NCI-H526 treated with DMSO at 0.1 percent for 48 hours (cell line): ENCODE data around the gene SNCA.

Experiments used
- DNase-seq: peaks from one replicate; lab custom pipeline; 2025; lab: John Stamatoyannopoulos, UW

SNCA gene

GRCh38 chr4:89754531-89754930 is 82.4 kb downstream of the SNCA start:
- no peak for DNase-seq

GRCh38 chr4:89753601-89754066 is 83.3 kb downstream of the SNCA start:
- DNase-seq, result no peak

GRCh38 chr4:89752932-89753598 is 83.9 kb downstream of the SNCA start:
- DNase-seq, result no peak

- DNase-seq, result no peak
Observed at GRCh38 chr4:89751416-89751815, 85.5 kb downstream of the SNCA start.

- no peak for DNase-seq
Observed at GRCh38 chr4:89746377-89746776, 90.6 kb downstream of the SNCA start.

GRCh38 chr4:89745708-89746107 is 91.3 kb downstream of the SNCA start:
- DNase-seq, result no peak

- DNase-seq, result no peak
Observed at GRCh38 chr4:89744914-89745313, 92.0 kb downstream of the SNCA start.

GRCh38 chr4:89741768-89742167 is 95.2 kb downstream of the SNCA start:
- DNase-seq, result no peak

GRCh38 chr4:89739311-89739988 is 97.5 kb downstream of the SNCA start:
- DNase-seq, result no peak

- DNase-seq, result no peak
Observed at GRCh38 chr4:89737888-89738287, 99.1 kb downstream of the SNCA start.

- DNase-seq, result no peak
Observed at GRCh38 chr4:89733946-89734345, 103.0 kb downstream of the SNCA start.

GRCh38 chr4:89727238-89727637 is 109.7 kb downstream of the SNCA start:
- no peak for DNase-seq

GRCh38 chr4:89725268-89725667 is 111.7 kb downstream of the SNCA start:
- no peak for DNase-seq

GRCh38 chr4:89724716-89725115 is 112.2 kb downstream of the SNCA start:
- DNase-seq, result no peak

- no peak for DNase-seq
Observed at GRCh38 chr4:89723096-89723495, 113.9 kb downstream of the SNCA start.

GRCh38 chr4:89722517-89722916 is 114.4 kb downstream of the SNCA start:
- DNase-seq, result no peak

GRCh38 chr4:89720981-89721380 is 116.0 kb downstream of the SNCA start:
- DNase-seq, result peak; percentile 32

GRCh38 chr4:89719536-89720090 is 117.3 kb downstream of the SNCA start:
- DNase-seq, result no peak

GRCh38 chr4:89716893-89717292 is 120.1 kb downstream of the SNCA start:
- DNase-seq, result no peak

- DNase-seq, result no peak
Observed at GRCh38 chr4:89715631-89716030, 121.3 kb downstream of the SNCA start.

- no peak for DNase-seq
Observed at GRCh38 chr4:89712827-89713226, 124.1 kb downstream of the SNCA start.

- DNase-seq, result no peak
Observed at GRCh38 chr4:89712141-89712540, 124.8 kb downstream of the SNCA start.

GRCh38 chr4:89708903-89709421 is 128.0 kb downstream of the SNCA start:
- no peak for DNase-seq
